Thymus (tissue), 11 donors: ENCODE measurements around the gene NEK11. TPM values are rescaled to one million over a fixed set of nuclear protein-coding genes. Genes with fewer than 3 reads are reported as not detected.

ENCODE experiments used
- DNase-seq, 9 donors: peaks; one replicate each; pipeline ENCODE4 v3.0.0-alpha.2; 2013; ENCODE audit warnings: low spot score in 9 of 9, low read depth in 6 of 9, missing footprints in 1 of 9
- H3K27ac ChIP-seq, 2 donors: one replicate each; pipeline ENCODE4 v1.5.1; 2013; ENCODE audit warnings: control low read depth in 1 of 2, low read depth in 1 of 2, low read length in 1 of 2, mild to moderate bottlenecking in 1 of 2, moderate library complexity in 1 of 2
- H3K27me3 ChIP-seq, 2 donors: one replicate each; pipeline ENCODE4 v1.5.1; 2013; ENCODE audit warnings: low read length in 1 of 2; ENCODE audit not compliant: control insufficient read depth in 2 of 2, insufficient read depth in 1 of 2
- H3K36me3 ChIP-seq, 2 donors: one replicate each; pipeline ENCODE4 v1.5.1; 2013; ENCODE audit warnings: low read length in 1 of 2, mild to moderate bottlenecking in 1 of 2, moderate library complexity in 1 of 2; ENCODE audit not compliant: control insufficient read depth in 2 of 2, insufficient read depth in 2 of 2
- H3K4me1 ChIP-seq, 2 donors: one replicate each; pipeline ENCODE4 v1.5.1; 2013; ENCODE audit warnings: low read length in 2 of 2; ENCODE audit not compliant: control insufficient read depth in 2 of 2, insufficient read depth in 2 of 2
- H3K4me3 ChIP-seq, 2 donors: one replicate each; pipeline ENCODE4 v1.5.1; 2013; ENCODE audit warnings: low read length in 2 of 2, control low read depth in 1 of 2, mild to moderate bottlenecking in 1 of 2
- H3K9me3 ChIP-seq, 2 donors: one replicate each; pipeline ENCODE4 v1.5.1; 2013; ENCODE audit warnings: low read length in 1 of 2, mild to moderate bottlenecking in 1 of 2; ENCODE audit not compliant: control insufficient read depth in 2 of 2, insufficient read depth in 1 of 2
- WGBS: extraction: QIAGEN DNeasy Blood & Tissue Kit; methylation state at CpG from one replicate; pipeline ENCODE4 v1.1.7; 2013; 5-methylcytosine and 5-hydroxymethylcytosine counted together
- polyA plus RNA-seq: library from polyadenylated mRNA; stranded (reverse); fragments of 200-250 nt; gene quantifications from one replicate; pipeline ENCODE4 v1.2.3, GENCODE V29; 2013
- total RNA-seq: library from RNA; stranded (reverse); fragments of 120-200 nt; gene quantifications from one replicate; pipeline ENCODE4 v1.2.4, GENCODE V29; 2013
- donor health status: healthy.

The NEK11 gene
- total and polyA plus RNA-seq, 2 donors, result 1.8 to 3.2 TPM

DNA sequence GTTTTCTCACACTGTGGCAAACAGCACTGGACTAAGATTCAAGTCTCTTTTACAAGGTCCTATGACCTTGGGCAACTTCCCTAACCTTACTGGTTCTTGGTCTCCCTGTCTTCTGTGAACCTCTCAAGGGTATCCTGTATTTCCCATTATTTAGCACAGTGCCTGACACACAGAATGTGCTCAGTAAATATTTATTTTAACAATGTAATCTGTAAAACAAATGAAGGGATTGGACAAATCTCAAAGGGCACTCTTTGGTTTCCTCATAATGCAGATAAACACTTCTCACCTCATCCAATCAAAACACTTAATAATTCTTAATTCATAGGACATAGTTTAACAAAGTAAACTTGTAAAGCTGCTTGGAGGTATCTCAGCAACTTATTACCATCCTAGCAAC lies 367.7 kb downstream of the NEK11 start:
- no peaks in the 10 kb centered on the region for H3K36me3 ChIP-seq
- H3K27ac ChIP-seq, result no peak overlapping the region
- no peak for DNase-seq

DNA sequence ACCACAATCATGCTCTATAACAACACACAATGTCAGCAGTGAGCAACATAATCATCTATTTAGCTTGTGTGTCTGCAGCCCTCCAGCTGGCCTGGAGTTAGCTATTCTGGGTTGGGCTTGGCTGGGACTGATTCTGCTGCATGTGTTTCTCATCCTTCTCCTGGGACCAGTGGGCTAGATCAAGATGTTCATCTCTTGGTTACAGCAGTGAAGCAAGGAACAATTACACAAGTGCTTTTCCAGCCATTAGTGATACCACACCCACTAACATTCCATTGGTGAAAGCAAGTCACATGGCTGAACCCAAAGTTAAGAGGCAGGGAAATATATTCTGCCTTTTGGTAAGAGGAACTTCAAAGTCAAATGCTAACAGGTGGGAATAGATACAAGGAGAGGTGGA lies 369.5 kb downstream of the NEK11 start:
- H3K4me3 ChIP-seq, result no peak overlapping the region
- H3K9me3 ChIP-seq, result no peaks in the 10 kb centered on the region
- no peak for DNase-seq
- H3K27me3 ChIP-seq, result no peaks in the 10 kb centered on the region
- H3K27ac ChIP-seq, result no peak overlapping the region
- H3K4me1 ChIP-seq, result no peaks in the 10 kb centered on the region
- H3K36me3 ChIP-seq, result no peaks in the 10 kb centered on the region

More for the DNA sequence above, 367.7 kb downstream of the NEK11 start:
- Histone ChIP-seq H3K9me3 (no peaks in the 10 kb centered on the region), H3K4me3 (no peak overlapping the region), H3K4me1 (no peaks in the 10 kb centered on the region), H3K27me3 (no peaks in the 10 kb centered on the region)

DNA sequence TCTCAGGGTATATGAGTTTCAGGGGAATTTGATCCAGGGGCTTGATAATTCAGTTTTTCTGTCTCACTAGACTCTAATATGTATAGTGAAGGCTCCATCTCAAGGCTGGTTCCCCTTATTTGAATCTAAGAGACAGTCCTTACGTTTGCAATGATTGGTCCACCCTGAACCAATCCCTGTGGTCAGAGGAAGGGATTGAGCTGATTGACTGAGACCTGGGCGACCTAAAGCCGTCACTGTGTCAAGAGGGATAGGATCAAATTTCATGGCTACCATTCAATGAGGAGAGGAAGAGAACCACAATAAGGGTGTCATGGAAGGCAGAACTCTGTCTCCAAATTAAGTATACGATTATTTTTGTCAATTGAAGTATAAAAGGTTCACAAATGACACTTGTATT lies 371.2 kb downstream of the NEK11 start:
- no peak for DNase-seq
- Histone ChIP-seq H3K4me3 (no peak overlapping the region), H3K36me3 (no peaks in the 10 kb centered on the region), H3K27me3 (no peaks in the 10 kb centered on the region), H3K27ac (no peak overlapping the region), H3K4me1 (no peaks in the 10 kb centered on the region), H3K9me3 (no peaks in the 10 kb centered on the region)
- 93% methylated on average over 4 of the region's 4 CpGs for WGBS

Other genes starting within 250 kb of the NEK11 start
- gene ATP2C1, start 132.8 kb upstream of the NEK11 start, total RNA-seq, result 40.6 TPM
- 60.2 TPM for gene ATP2C1, start 132.8 kb upstream of the NEK11 start, polyA plus RNA-seq
- 13.3 TPM for gene ASTE1, start 52 bp upstream of the NEK11 start, total RNA-seq
- 8.1 TPM for gene ASTE1, start 52 bp upstream of the NEK11 start, polyA plus RNA-seq